Posterior cingulate gyrus (tissue), 11 donors: Measurements from ENCODE around the gene TMEM235.
A peak's percentile ranks its signal among the peaks of the same experiment; 100 is the strongest.

ENCODE experiments used
- DNase-seq, 10 donors: peaks; one replicate each; pipeline versions ENCODE4 v3.0.0 to v3.0.0-alpha.2; 2020 to 2021; ENCODE audit warnings: mixed read lengths in 3 of 10
- intact Hi-C: fragments of 100-400 bp; cut with DNase I; formaldehyde crosslinking; loops from one replicate; pipeline ENCODE4 v1.15.1; 2023

TMEM235 gene

GRCh38 chr17:78214016-78214705 lies 17.3 kb upstream of the TMEM235 start, which contains the start of gene BIRC5:
TSS of gene BIRC5 (plus strand) at chr17:78214253. CDS start at chr17:78214317, 64 bp downstream.
- peak; percentile 81 to 99 (median 91) for DNase-seq
- intact Hi-C loops, result loop anchor here (5.0 kb wide), 1 partner anchor 38 kb away; no protein-coding TSS in a partner anchor

GRCh38 chr17:78214706-78215061 lies 16.7 kb upstream of the TMEM235 start:
- no peak for DNase-seq
- intact Hi-C loops, result loop anchor here (5.0 kb wide), 1 partner anchor 38 kb away; no protein-coding TSS in a partner anchor

- intact Hi-C loops, result no loop called here
Observed at GRCh38 chr17:78219396-78220150, 11.9 kb upstream of the TMEM235 start.

GRCh38 chr17:78223061-78223460 lies 8.4 kb upstream of the TMEM235 start:
- intact Hi-C loops, result no loop called here
- DNase-seq, result no peak

More at GRCh38 chr17:78219396-78220150, 11.9 kb upstream of the TMEM235 start:
- peak in 2 of 10 donors; percentile 39 to 57 for DNase-seq

- DNase-seq, result peak in 1 of 10 donors; percentile 39
- intact Hi-C loops, result no loop called here
Observed at GRCh38 chr17:78223765-78224164, 7.7 kb upstream of the TMEM235 start.

GRCh38 chr17:78224231-78225087 lies 7.0 kb upstream of the TMEM235 start:
- DNase-seq, result peak in 4 of 10 donors; percentile 46 to 88 (median 76)
- intact Hi-C loops, result no loop called here

GRCh38 chr17:78225088-78225865 lies 6.2 kb upstream of the TMEM235 start:
- DNase-seq, result peak in 2 of 10 donors; percentile 52 to 54
- intact Hi-C loops, result no loop called here

GRCh38 chr17:78226055-78226758 lies 5.2 kb upstream of the TMEM235 start:
- intact Hi-C loops, result no loop called here
- peak in 1 of 10 donors; percentile 22 for DNase-seq

GRCh38 chr17:78226759-78227454 lies 4.5 kb upstream of the TMEM235 start:
- intact Hi-C loops, result no loop called here
- DNase-seq, result peak in 1 of 10 donors; percentile 57

- intact Hi-C loops, result no loop called here
- DNase-seq, result peak in 6 of 10 donors; percentile 32 to 95 (median 64)
Observed at GRCh38 chr17:78227455-78227916, 3.9 kb upstream of the TMEM235 start.

GRCh38 chr17:78228176-78228575 lies 3.3 kb upstream of the TMEM235 start:
- DNase-seq, result peak in 1 of 10 donors; percentile 12
- intact Hi-C loops, result no loop called here

GRCh38 chr17:78230252-78230962 lies 1.0 kb upstream of the TMEM235 start:
- peak in 2 of 10 donors; percentile 15 to 39 for DNase-seq
- intact Hi-C loops, result no loop called here

GRCh38 chr17:78231991-78232858 lies 794 bp downstream of the TMEM235 start:
- DNase-seq, result peak in 4 of 10 donors; percentile 22 to 84 (median 56)
- intact Hi-C loops, result no loop called here

- intact Hi-C loops, result no loop called here
- peak in 2 of 10 donors; percentile 19 to 63 for DNase-seq
Observed at GRCh38 chr17:78232859-78233173, 1.4 kb downstream of the TMEM235 start.

GRCh38 chr17:78233678-78234077 lies 2.2 kb downstream of the TMEM235 start:
- intact Hi-C loops, result no loop called here

GRCh38 chr17:78234261-78234865 lies 2.9 kb downstream of the TMEM235 start:
- peak in 2 of 10 donors; percentile 59 to 80 for DNase-seq
- intact Hi-C loops, result no loop called here

More at GRCh38 chr17:78233678-78234077, 2.2 kb downstream of the TMEM235 start:
- peak in 3 of 10 donors; percentile 21 to 81 (median 27) for DNase-seq
